Astrocyte of the cerebellum (primary cell): ENCODE measurements around the gene CD300LG.

ENCODE experiments used
- DNase-seq: peaks from one replicate; pipeline ENCODE4 v3.0.0-alpha.2; 2011; ENCODE audit warnings: low read depth
- H3K4me3 ChIP-seq: 2 replicates; pipeline ENCODE4 v1.5.1; 2011; ENCODE audit warnings: mild to moderate bottlenecking, low read depth, low read length, moderate library complexity
- CTCF ChIP-seq: IDR thresholded peaks from 2 replicates; pipeline ENCODE4 v1.5.1; 2012; ENCODE audit warnings: low read length, low read depth, moderate library complexity, mild to moderate bottlenecking; ENCODE audit errors: missing control alignments
- in situ Hi-C: cut with HindIII; loops from 2 replicates; pipeline ENCODE4 v1.10.0; 2017; ENCODE audit warnings: low sequenced_read_pairs

The CD300LG gene

DNA sequence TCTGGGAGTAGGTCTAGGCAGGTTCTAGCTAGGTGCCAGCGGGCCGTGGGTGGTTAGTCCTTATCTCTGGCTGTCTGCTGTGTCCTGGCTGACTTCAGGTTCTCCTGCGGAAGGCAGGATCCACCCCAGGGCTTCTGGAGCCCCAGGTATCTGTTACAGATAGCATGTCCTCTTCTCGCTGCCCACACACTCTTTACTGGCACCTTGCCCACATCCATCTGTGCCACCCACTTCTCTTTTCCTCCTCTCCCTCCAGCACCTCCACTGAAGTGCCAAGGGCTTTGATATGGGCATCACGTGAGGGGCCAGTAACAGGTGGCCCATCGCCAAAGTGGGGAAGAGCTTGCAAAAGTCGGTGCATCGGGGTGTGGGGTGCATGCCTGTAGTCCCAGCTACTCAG lies 64.9 kb downstream of the CD300LG start:
- no peak for TF ChIP-seq CTCF
- DNase-seq, result no peak
- no peak overlapping the region for H3K4me3 ChIP-seq
- in situ Hi-C loops, result loop anchor here (5.0 kb wide), 1 partner anchor 70 kb away; no protein-coding TSS in a partner anchor

DNA sequence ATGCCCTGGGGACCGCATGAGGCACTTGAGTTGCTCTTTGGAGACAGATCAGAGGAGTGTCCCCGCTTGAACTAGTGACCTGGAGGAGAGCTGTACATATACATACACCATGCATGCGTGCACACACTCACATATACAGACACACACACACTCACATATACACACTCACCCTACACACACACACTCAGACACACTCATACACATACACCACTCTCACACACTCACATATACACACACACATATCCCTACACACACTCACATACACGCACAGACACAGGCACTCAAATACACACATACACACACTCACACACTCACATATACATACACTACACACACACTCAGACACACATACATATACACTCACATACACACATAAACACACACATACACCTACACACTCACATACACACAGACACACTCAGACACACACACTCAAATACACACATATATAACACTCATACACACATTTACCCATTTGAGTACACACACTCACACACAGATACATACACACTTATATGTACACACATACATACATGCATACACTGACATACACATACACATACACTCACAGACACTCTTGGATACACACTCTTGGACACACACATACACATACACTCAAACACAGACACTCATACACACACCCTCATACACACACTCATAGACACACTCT lies 65.8 kb downstream of the CD300LG start:
- in situ Hi-C loops, result loop anchor here (5.0 kb wide), 1 partner anchor 70 kb away; no protein-coding TSS in a partner anchor
- no peak for TF ChIP-seq CTCF
- DNase-seq, result no peak
- H3K4me3 ChIP-seq, result no peak overlapping the region
